K562 (cell line): ENCODE data around the gene MEF2C.

Experiments
- MAFK ChIP-seq: IDR thresholded peaks from 2 replicates; pipeline ENCODE4 v1.6.1; 2011; ENCODE audit warnings: low read length, improper control_type of control experiment
- NFXL1 ChIP-seq: fragments of 450-650 bp; formaldehyde crosslinking; IDR thresholded peaks from 2 replicates; pipeline ENCODE4 v1.4.0; 2021; ENCODE audit warnings: mild to moderate bottlenecking
- POLR2A ChIP-seq: fragments of 450-650 bp; conservative IDR thresholded peaks from 2 replicates; pipeline ENCODE4 v1.6.1; 2016
- POLR2AphosphoS5 ChIP-seq: IDR thresholded peaks from 2 replicates; pipeline ENCODE4 v1.6.1; 2011; ENCODE audit warnings: mild to moderate bottlenecking, low read depth, low read length, moderate library complexity; ENCODE audit not compliant: control insufficient read depth, insufficient read depth

- TF ChIP-seq NFXL1 (no peak), MAFK (no peak), POLR2AphosphoS5 (no peak), POLR2A (no peak)
These were observed 95.1 kb downstream of the MEF2C start for GRCh38 chr5:88787856-88788255.
